ENCODE data around the gene PRSS50.

DNA sequence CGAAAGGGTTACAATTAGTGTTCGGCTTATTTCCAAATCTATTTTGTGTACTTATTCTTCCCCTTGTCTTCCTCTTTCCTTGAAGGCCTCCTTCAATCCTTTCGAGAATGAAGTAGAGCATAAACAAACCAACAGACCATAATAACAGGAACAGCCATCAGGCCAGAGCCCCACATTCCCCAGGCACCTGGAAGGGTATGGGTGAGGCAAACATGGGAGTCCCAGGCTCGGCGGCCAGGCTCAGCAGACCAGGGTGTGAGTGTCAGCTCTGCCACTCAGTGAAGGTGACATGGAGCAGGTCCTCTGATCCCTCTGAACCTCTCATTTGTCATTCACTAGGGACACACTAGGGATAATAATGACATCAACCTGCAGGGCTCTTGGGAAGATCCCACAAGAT lies 38.0 kb downstream of the PRSS50 start:
- no peak for TF ChIP-seq POLR2A (IDR thresholded peaks at IDR 0.05)
- TF ChIP-seq CTCF (IDR thresholded peaks at IDR 0.05), result no peak
- no peak for TF ChIP-seq POLR2AphosphoS5 (IDR thresholded peaks at IDR 0.05; ENCODE audit: insufficient read depth in 1 of 2, low read depth in 1 of 2)

Measured in vagina (tissue), 2 donors.